Heart left ventricle (tissue), 13 donors: Measurements from ENCODE around the gene CRIP1.

ENCODE experiments used
- POLR2A ChIP-seq, 2 donors: fragments of 450-650 bp; IDR thresholded peaks; one replicate each; pipeline ENCODE4 v1.6.1; 2017; ENCODE audit warnings: antibody characterized with exemption in 2 of 2, mild to moderate bottlenecking in 2 of 2, moderate library complexity in 2 of 2
- TF ChIP-seq, protein P1 (sequence below), 12 donors: fragments of 200-600 bp; sonication (generic) in 4 of 12; IDR thresholded peaks; one replicate each; pipeline versions ENCODE4 v1.5.0 to v1.8.0; 2018 to 2022; ENCODE audit warnings: antibody characterized with exemption in 12 of 12, mild to moderate bottlenecking in 5 of 12
- donor health status: ischemic (EF 13 %, LVEDD 7.1; RV severe dilation, severe dysfunction).
- donor health status: DM: no; HTN: yes; CAD: no.
- donor health status: DM: no; HTN: no; CAD: no.
- donor health status: ischemic (EF 25% LVEDD 6.9; RV normal size, moderate dysfunction).
- donor health status: ischemic (EF 25% LVEDD 5.7; RV mildly dilated, moderate dysfunction).
- donor health status: ischemic (EF 35%, LVEDD 5.7; RV mildly dilated, moderate dysfunction).
- donor health status: nonischemic (EF 11% LVEDD 7.7; RV severe dilation, severe dysfunction).
- donor health status: DM: yes; HTN: yes; CAD: no.
- donor health status: PGD.
- donor health status: ischemic (EF 29% LVEDD 5.4; RV normal size, mild dysfunction).
- donor health status: nonischemic (EF 23%, LVEDD 6.1; RV moderate dilation, normal function).

- TF ChIP-seq, protein P1, sequence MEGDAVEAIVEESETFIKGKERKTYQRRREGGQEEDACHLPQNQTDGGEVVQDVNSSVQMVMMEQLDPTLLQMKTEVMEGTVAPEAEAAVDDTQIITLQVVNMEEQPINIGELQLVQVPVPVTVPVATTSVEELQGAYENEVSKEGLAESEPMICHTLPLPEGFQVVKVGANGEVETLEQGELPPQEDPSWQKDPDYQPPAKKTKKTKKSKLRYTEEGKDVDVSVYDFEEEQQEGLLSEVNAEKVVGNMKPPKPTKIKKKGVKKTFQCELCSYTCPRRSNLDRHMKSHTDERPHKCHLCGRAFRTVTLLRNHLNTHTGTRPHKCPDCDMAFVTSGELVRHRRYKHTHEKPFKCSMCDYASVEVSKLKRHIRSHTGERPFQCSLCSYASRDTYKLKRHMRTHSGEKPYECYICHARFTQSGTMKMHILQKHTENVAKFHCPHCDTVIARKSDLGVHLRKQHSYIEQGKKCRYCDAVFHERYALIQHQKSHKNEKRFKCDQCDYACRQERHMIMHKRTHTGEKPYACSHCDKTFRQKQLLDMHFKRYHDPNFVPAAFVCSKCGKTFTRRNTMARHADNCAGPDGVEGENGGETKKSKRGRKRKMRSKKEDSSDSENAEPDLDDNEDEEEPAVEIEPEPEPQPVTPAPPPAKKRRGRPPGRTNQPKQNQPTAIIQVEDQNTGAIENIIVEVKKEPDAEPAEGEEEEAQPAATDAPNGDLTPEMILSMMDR (IDR thresholded peaks at IDR 0.05), result no peak
- no peak for TF ChIP-seq POLR2A (IDR thresholded peaks at IDR 0.05)
Observed at GRCh38 chr14:105500036-105500725, 13.5 kb downstream of the CRIP1 start.
